HG03196 (cell line): ENCODE measurements around the gene SNRNP70.
"Not testable (repeated sequence)": the region's sequence is repeated elsewhere in the genome, so short reads cannot be mapped to it uniquely, and the experiment has no call there.

Experiments
- ATAC-seq: cut with Tn5 transposase; IDR thresholded peaks from one replicate; pipeline ENCODE4 v1.9.1; 2021; ENCODE audit not compliant: unreplicated experiment

Gene SNRNP70

DNA sequence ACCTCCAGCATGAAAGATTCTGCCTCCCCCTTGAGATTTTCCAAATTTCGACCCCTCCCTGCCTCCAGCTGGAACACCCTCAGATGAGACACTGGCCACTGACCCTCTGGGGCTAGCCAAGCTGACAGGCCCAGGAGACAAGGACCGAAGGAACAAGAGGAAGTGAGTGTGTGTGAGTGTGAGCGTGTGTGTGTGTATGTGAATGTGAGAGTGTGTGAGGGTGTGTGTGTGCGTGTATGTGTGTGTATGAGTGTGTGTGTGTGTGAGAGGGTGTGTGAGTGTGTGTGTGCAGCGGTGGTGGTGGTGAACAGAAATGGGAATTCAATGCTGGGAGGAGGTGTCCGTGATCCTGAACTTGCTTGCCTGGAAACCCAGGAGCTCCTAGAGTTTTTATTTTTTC lies 56.1 kb downstream of the SNRNP70 start:
- no peak for ATAC-seq

DNA sequence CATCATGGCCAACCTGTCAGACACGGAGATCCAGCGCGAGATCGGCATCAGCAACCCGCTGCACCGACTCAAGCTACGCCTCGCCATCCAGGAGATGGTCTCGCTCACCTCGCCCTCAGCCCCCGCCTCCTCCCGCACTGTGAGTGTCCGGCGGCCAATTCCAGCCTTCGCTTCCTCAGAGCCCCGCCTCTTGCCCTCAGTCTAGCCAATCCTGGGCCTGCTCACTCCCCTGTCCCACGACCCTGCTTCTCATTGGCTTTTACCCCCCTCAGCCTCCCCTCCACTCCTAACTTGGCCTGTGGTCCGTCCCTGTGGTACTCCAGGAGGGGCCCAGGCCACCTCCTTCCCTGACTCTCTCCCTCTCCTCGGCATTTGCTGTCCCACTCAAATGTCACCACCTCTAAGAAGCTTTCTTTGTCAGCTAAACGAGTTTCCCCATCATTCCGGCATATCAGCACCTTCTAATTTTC lies 57.6 kb downstream of the SNRNP70 start:
- ATAC-seq: peak; percentile 67

DNA sequence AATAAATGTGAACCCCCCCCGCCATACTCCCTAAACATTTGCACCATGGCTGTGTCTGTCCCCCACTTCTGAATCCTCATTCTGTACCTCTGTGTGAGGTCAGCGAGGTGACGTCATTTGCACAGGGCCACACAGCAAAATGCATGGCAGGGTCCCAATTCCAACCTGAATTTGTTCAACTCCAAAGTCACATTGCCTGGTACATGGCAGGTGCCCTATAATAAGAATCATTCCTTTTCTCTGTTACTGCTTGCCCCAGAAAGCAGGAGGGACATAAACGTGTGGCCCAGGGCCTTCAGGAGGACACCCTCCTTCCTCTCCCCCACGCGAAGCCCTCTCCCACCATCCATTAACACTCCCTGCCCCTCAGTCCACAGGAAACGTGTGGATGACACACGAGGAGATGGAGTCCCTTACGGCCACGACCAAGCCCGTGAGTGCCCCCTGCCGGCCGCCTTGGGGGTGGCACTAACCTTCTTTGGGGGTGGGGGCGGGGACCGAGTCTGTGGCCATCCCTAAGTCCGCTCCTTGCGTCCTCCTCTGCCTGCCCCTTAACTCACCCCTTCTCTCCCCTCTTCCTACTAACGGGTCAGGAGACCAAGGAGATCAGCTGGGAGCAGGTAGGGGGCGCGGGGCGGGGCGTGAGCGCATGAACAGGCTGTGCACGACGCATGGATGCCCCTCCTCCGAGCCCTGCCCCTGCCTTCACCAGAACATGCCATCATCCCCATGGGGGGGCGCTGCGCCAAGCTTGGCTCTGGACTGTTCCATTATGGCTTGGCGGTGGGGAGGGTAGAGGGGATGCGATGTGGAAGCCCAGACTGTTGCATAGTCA lies 60.5 kb downstream of the SNRNP70 start:
- ATAC-seq: no peak

DNA sequence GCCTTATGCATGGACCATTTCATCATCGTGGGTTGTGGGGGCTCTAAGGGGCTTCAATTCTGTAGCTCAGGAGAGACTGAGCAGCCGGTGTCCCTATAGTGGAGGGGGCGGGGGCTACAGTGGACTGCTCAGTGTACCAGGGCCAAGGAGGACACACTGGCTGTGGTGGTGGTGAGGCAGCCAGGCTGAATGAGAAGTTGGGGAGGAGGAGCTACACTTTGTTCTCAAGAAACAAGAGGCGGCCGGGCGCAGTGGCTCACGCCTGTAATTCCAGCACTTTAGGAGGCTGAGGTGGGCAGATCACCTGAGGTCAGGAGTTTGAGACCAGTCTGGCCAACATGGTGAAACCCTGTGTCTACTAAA lies 61.1 kb downstream of the SNRNP70 start:
- ATAC-seq: not testable (repeated sequence)

DNA sequence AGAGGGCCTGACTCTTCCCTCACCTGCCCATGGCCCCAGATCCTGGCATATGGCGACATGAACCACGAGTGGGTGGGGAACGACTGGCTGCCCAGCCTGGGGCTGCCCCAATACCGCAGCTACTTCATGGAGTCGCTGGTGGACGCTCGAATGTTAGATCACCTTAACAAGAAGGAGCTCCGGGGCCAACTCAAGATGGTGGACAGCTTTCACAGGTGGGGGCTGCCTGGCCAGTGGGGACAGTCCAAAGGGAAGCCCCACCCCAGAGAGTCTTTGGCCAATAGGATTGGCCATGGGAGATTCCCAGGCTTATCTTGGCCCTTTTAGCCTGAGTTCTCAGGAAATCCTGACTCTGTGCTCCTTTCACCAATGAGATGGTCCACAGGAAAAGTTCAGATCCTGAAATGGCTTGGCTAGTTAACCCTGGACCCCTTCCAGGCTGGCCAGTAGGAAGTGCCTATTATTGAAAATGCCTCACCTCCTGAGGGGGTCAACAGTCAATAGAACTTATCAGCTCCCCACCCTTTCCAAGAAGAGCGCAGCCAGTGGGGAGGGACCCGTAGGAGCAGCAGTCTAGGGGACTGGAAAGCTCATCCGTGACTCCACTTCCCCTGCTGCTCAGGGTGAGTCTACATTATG lies 62.9 kb downstream of the SNRNP70 start:
- ATAC-seq: no peak

DNA sequence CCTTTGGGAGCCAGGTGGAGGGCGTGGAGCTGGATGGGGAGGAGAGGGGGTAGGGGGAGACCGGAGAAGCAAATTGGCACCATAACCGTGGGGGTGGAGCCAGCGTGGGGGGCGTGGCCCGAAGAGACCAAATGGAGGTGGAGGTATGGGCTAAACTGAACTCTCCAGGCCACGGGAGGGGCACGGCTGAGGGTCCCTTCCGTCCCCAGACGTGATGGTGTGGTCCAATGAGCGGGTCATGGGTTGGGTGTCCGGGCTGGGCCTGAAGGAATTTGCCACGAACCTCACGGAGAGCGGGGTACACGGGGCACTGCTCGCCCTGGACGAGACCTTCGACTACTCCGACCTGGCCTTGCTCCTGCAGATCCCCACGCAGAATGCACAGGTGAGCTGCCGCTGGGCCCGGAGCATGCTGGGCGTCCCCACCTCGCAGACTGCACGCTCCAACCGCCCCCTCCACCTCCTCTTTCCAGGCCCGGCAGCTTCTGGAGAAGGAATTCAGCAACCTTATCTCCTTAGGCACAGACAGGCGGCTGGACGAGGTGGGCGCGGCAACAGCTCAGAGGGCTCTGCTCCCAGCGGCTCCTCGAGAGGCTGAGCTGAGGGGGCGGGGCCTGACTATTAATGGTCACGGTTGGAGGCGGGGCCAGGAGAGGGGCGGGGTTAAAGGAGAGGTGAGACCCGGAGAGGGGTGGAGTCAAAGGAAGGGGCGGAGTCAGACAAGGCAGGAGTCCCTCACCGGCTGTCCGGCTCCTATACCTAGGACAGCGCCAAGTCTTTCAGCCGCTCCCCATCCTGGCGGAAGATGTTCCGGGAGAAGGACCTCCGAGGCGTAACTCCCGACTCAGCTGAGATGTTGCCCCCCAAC lies 63.8 kb downstream of the SNRNP70 start:
- ATAC-seq: no peak

DNA sequence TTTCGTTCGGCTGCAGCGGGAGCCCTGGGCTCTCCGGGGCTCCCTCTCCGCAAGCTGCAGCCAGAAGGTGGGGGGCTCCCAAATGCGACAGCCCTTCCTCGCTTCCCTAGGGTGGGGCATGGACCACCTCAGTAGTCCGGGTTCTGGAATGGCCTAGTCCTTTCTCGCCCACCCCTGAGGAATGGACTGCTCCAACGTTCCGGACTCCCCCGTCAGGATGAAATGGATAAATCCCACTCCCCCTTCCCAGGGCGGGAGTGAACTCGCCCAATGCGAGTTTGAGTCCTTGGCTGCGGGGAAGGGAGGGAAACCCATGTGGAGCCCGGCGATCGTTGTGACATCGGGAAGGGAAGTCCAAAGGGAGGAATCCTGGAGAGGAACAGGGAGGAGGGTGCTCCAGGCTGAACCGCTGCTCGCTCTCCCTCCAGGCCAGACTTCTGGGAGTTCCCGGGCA lies 64.4 kb downstream of the SNRNP70 start:
- ATAC-seq: no peak

DNA sequence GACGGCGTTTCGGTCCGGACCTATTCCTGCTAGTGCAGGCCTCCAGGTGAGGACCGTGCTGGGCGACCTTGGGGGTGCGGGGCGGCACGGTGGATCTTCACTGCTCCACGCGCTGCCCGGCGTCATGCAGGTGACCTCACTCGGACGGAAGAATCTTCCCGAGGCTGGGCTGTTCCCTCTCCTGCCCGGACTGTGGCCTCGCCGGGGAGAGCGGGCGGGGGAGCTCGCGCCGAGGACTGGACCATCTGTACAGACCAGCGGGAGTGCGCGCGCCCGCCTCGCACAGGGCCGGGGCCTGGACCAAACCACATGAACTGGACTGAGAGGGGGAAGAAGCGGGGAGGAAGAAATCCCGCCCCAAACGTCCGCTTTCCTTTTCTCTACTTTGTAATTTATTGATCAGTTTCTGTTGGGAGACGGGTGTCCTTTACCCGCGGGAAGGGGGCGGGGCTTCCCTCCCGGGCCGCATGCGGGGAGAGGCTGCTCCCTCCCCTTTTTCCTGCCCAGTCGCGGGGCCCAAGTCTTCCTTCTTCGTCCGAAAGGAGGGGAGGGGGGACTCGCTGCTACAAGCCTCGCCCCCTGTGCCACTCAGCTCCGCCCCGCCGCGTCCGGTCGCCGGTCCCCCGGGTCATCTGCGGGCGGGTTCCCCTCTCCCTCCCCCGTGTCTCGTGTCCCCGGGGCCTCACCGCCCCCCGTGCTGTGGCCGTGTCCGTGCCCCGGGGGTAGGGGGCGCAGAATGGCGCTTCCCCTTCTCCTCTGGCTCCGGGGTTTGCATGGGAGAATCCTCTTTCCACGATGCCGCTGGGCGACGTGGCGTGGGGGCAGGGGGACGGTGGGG lies 65.1 kb downstream of the SNRNP70 start:
- no peak for ATAC-seq

DNA sequence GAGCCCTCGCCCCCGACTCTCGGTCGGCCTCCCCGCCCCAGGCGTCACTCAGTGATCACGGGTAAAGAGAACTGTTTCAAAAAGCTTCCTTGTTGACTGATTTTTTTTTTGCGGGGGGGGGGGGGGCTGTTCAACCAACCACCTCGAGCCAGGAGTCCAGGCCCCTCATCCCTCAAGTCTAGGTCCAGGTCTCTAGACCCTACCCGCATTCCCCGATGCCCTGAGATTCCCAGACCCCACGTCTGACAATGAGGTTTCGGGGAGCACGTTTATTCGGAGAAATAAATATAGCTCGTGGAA lies 65.6 kb downstream of the SNRNP70 start:
- ATAC-seq: no peak

DNA sequence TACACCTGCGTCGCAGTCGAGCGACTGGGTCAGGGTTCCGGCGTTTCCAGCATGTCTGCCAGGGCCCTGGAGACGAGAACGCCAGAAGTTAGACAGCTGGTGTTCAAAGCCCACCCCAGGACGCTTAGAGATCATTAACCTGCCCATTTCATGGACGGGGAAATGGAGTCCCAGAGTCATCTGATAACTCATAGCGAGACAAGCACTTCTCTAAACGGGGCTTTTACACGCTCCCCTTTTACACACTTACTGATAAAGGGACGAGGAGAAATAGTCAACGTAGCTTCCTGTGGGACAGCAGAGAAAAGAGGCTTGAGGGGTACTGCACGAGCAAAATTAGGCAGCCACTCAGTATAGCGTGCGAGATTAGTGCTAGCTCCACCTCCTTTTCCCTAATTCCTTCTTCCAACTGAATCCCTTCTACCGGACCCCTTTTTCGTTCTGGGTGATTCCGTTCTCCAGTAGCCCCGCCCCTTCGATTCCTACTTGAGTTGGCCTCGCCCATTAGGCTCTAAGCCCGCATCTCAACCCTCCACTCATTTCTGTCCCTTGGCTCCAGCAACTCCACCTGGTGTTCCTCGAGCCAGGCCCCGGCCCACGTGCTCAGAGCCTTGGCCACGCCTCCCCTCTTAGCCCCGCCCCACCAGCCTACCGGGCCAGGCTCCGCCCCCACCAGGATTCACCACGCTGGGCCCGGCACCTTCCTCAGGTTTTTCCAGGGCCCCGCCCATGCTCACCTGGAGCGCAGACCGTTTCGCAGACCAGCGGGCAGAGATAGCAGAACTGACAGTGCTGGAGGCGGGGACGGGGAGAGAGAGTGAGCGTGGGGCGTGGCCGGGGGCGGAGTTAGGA lies 66.2 kb downstream of the SNRNP70 start:
- no peak for ATAC-seq

DNA sequence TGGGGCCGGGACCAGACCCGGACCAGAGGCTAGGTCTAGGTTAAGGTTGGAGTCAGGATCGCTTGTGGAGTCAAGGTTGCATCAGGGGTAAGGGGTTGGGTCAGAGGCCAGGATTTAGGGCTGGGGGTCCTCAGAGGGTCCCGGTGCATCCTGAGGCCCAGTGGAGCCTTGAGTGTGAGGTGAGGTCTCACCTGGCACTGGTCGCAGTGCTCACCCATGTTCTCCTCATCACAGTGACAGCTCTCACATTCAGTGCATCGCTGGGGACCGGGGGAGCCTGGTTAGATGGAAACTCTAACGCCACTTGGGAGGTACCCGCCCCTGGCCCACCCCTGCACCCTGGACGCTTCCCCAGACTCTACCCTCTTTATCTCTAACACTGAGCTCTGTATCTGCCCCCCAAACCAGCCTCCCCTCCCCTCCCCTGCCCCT lies 66.9 kb downstream of the SNRNP70 start:
- no peak for ATAC-seq

DNA sequence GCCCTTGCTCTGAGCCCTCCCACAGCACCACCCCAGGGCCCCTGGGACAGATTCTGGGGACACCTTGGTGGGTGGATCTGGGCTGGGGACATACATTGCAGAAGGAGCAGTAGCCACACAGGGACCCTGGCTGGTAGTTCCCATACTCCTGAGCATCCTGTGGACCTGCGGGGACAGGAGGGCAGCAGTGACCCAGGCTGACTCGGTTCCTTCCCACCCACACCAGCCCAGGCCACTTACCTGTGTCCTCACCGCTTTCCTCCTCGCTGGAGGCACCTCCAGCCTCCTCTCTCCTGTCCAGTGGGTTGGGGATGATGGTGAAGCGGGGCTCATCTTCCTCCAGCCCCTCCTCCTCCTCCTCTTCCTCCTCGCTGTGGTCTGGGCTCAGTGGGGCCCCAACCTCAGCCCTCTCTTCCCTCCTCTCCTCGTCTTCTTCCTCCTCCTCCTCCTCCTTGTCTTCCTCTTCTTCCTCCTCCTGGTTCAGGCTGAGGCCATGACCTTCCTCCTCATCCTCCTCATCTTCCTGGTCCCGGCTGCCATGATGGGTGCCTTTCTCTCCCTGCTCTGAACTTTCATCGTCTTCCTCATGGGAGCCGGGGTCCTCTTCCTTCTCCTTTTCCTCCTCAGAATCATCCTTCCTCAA lies 68.0 kb downstream of the SNRNP70 start:
- no peak for ATAC-seq

DNA sequence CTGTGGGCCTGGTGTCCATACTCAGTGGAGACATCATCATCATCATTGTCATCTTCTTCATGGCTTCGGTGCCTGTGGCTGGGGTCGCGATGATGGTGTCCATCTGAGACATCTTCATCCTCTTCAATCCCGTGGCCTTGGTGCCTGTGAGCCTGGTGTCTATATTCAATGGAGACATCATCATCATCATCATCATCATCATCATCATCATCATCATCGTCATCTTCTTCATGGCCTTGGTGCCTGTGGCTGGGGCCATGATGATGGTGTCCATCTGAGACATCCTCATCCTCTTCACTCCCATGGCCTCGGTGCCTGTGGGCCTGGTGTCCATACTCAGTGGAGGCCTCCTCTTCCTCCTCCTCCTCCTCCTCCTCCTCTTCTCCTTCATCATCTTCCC lies 69.0 kb downstream of the SNRNP70 start:
- ATAC-seq: no peak

DNA sequence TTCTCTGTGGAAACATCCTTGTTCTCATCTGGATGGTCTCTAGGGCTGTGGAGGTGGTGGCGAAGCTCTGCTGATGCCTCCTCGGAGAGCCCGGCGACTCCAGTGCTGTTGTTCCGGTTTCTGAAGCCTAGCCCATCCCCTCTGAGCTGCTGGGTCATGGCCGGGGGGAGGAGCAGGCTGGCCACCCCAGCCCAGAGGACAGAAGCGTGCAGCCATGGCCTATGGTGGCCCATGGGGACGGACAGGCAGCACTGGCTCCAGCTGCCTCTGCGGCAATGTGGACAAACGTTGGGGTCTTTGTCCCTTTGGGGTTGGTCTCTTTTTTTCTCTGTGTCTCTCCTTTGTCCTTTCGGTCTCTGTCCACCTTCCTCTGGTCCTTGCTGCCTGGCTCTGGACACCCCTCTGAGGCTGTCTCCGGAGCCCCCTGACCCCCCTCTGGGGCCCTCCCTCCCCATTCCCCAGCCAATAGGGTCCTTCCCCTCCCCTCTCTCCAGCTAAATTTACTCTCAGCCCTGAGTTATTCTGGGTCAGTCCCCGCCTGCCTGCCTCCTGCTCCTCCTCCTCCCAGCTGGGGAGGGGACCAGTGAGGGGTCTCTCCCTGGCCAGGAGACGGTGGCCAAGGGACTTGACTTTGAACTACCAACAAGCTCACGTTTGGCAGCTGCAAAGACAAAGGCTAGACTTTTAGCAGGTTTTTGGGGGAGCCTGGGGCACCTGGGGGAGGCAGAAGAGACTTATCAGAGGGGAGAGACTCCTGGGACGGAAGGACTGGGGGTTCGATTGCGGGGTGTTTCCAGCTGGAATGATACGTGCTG lies 70.0 kb downstream of the SNRNP70 start, which contains the start of gene HRC:
TSS of gene HRC (minus strand) at position 392 of the 815 bp plus-strand sequence. CDS start at position 233, 159 bp downstream.
- ATAC-seq: no peak

DNA sequence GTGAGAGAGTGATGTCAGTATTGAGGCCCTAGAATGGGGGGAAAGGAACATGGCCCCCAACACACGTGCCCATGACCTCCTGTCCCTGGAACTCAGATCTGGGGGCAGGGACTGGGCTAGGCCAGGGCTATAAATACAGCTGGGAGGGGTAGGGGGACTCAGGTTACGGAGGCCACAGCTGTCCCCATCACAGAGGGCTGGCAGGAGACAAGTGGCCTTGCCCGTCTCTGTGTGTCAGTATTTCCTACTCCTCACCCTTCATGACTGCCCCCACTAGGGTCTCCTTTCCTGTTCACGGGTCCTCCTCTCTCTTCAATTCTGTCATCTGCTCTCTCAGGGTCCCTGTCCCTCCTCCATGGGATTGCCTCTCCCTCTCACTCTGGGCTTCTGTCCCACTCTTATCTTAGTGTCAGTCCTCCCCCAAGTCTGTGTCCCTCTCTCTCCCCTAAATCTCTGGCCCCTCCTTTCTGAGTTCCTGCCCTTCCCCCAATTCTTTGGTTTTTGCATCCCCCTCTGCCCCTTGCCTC lies 70.6 kb downstream of the SNRNP70 start:
- no peak for ATAC-seq

DNA sequence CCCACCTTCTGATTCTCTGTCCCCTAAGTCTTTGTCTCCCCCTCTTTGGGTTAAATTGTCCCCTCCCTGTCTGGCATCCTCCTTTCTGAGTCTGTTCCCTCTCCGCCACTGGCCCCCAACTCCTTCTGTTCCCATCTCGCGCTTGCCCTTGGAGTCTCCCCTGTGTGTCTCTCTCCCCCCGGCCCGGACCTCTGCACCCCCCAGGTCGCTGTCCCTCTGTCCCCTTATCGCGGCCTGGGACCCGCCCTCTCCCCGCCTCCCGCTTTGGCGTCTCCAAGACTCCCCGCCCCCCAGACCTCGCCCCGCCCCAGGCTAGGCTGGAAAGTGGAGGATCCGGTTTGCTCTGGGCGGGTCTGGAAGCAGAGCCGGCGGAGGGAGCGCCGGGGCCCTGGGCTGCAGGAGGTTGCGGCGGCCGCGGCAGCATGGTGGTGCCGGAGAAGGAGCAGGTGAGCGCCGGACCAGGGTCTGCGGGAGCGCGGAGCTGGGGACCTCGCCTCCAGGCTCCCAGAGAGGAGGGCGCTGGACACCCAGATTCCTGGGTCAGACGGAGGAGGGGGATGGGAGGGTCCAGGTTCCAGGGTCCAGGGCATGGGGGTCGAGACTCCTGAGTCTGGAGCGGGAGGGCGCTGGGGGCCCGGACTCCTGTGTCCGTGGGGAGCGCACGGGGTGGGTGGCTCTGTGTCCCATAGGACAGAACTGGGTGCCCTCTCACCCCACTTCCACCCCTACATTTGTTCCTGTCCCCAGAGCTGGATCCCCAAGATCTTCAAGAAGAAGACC lies 72.4 kb downstream of the SNRNP70 start, which contains the start of gene TRPM4:
TSS of gene TRPM4 (plus strand) at position 348 of the 780 bp plus-strand sequence. CDS start at position 423, 75 bp downstream.
- no peak for ATAC-seq
